GM12878 (cell line): Measurements from ENCODE around the gene SORCS2. TPM values are rescaled to one million over a fixed set of nuclear protein-coding genes. Genes with fewer than 3 reads are reported as not detected.

Experiments
- ATAC-seq: fragments of 200-7000 bp; cut with Tn5 transposase; 3 replicates; pipeline ENCODE4 v1.9.1; 2020; ENCODE audit warnings: mild to moderate bottlenecking, moderate library complexity
- BruUV-seq: library from RNA; stranded (reverse); fragments of 400-500 nt; replicated peaks from 2 replicates; lab custom pipeline; 2021; lab: Mats Ljungman, UMichigan
- CTCF ChIA-PET: fragments of 300-600 bp; sonication (Branson Sonifier 250); formaldehyde crosslinking; extraction: SDS; loops from one replicate; lab custom pipeline; 2021; ENCODE audit warnings: inconsistent platforms; lab: Yijun Ruan, JAX
- POLR2A ChIA-PET: fragments of 350-600 bp; formaldehyde crosslinking; extraction: SDS; loops from one replicate; lab custom pipeline; 2021; ENCODE audit warnings: inconsistent platforms; lab: Charles Lee
- RAD21 ChIA-PET: fragments of 300-600 bp; sonication (Branson Sonifier 250); formaldehyde crosslinking; loops from one replicate; lab custom pipeline; 2023; ENCODE audit warnings: antibody characterized with exemption; ENCODE audit not compliant: unreplicated experiment; lab: Charles Lee
- SMC1A ChIA-PET: fragments of 300-600 bp; sonication (Branson Sonifier 250); formaldehyde crosslinking; loops from one replicate; lab custom pipeline; 2023; ENCODE audit not compliant: unreplicated experiment, uncharacterized antibody; lab: Charles Lee
- DNase-seq: peaks from one replicate; pipeline ENCODE4 v3.0.0-alpha.2; 2011; ENCODE audit warnings: low read depth, low spot score
- FAIRE-seq: peaks from 3 replicates; lab custom pipeline; 2011; peaks lifted over from hg19 to GRCh38; lab: Jason Lieb, UNC
- H2AFZ ChIP-seq: 2 replicates; pipeline ENCODE4 v1.6.0; 2011; ENCODE audit warnings: low read depth, low read length, control low read depth; ENCODE audit not compliant: control insufficient read depth
- H3K27ac ChIP-seq: 2 replicates; pipeline ENCODE4 v1.5.1; 2011; ENCODE audit warnings: control low read depth; ENCODE audit not compliant: control insufficient read depth, insufficient read depth
- H3K27me3 ChIP-seq, 2 experiments: replicated peaks in 1 of 2; 2 replicates each; pipeline versions ENCODE4 v1.6.0 to v1.6.1; 2011; ENCODE audit warnings: low read length in 1 of 2; ENCODE audit not compliant: control insufficient read depth in 2 of 2, insufficient read depth in 2 of 2
- H3K36me3 ChIP-seq, 2 experiments: 2 replicates each; pipeline ENCODE4 v1.5.1; 2011; ENCODE audit warnings: low read length in 1 of 2; ENCODE audit not compliant: control insufficient read depth in 2 of 2, insufficient read depth in 2 of 2
- H3K4me1 ChIP-seq: 2 replicates; pipeline ENCODE4 v1.6.1; 2011; ENCODE audit warnings: mild to moderate bottlenecking, low read length, moderate library complexity, mixed read lengths; ENCODE audit not compliant: control insufficient read depth, insufficient read depth
- H3K4me2 ChIP-seq: 2 replicates; pipeline ENCODE4 v1.6.0; 2011; ENCODE audit warnings: control low read depth; ENCODE audit not compliant: control insufficient read depth, insufficient read depth
- H3K4me3 ChIP-seq: fragments of 200-600 bp; sonication (generic); 2 replicates; pipeline ENCODE4 v1.5.1; 2016
- H3K79me2 ChIP-seq: 2 replicates; pipeline ENCODE4 v1.6.0; 2011; ENCODE audit warnings: low read length; ENCODE audit not compliant: control insufficient read depth, insufficient read depth
- H3K9ac ChIP-seq: 2 replicates; pipeline ENCODE4 v1.8.0; 2011; ENCODE audit warnings: low read length, control low read depth, mixed read lengths; ENCODE audit not compliant: control insufficient read depth, insufficient read depth
- H3K9me3 ChIP-seq: replicated peaks from 3 replicates; pipeline ENCODE4 v1.5.1; 2011; ENCODE audit warnings: mild to moderate bottlenecking, low read length; ENCODE audit not compliant: control insufficient read depth, insufficient read depth
- H4K20me1 ChIP-seq: 2 replicates; pipeline ENCODE4 v1.6.0; 2011; ENCODE audit not compliant: control insufficient read depth, insufficient read depth
- BACH1 ChIP-seq: fragments of 450-650 bp; IDR thresholded peaks from 2 replicates; pipeline ENCODE4 v1.6.1; 2017; ENCODE audit warnings: mild to moderate bottlenecking, borderline replicate concordance
- CBX5 ChIP-seq: sonication (generic); IDR thresholded peaks from 2 replicates; pipeline ENCODE4 v1.6.1; 2016; ENCODE audit warnings: low read depth, moderate library complexity, mild to moderate bottlenecking, inconsistent platforms
- DPF2 ChIP-seq: fragments of 450-650 bp; IDR thresholded peaks from 2 replicates; pipeline ENCODE4 v1.6.1; 2017; ENCODE audit warnings: mild to moderate bottlenecking
- HDAC2 ChIP-seq: fragments of 200-600 bp; sonication (generic); IDR thresholded peaks from 2 replicates; pipeline ENCODE4 v1.6.1; 2017
- SIN3A ChIP-seq: IDR thresholded peaks from 2 replicates; pipeline ENCODE4 v1.6.1; 2012; ENCODE audit warnings: low read depth, low read length, improper control_type of control experiment
- SMARCA5 ChIP-seq: fragments of 450-650 bp; IDR thresholded peaks from 2 replicates; pipeline ENCODE4 v1.6.1; 2017; ENCODE audit warnings: mild to moderate bottlenecking
- WGBS: methylation state at CpG from one replicate; pipeline ENCODE4 v1.1.6; 2016; ENCODE audit warnings: low lambda C conversion rate; ENCODE audit not compliant: insufficient replicate concordance, insufficient coverage; ENCODE audit errors: missing lambda C conversion rate; 5-methylcytosine and 5-hydroxymethylcytosine counted together
- in situ Hi-C: fragments of 300-500 bp; cut with MboI; formaldehyde crosslinking; loops from 9 replicates; pipeline ENCODE4 v1.14.3; 2018; ENCODE audit warnings: mixed read lengths
- intact Hi-C: fragments of 100-400 bp; cut with micrococcal nuclease; formaldehyde crosslinking; loops from one replicate; pipeline ENCODE4 v1.14.2; 2022; ENCODE audit not compliant: unreplicated experiment
- polyA plus RNA-seq, 11 experiments: library from polyadenylated mRNA; depleted of rRNA in 4 of 11; unstranded in 6 of 11; stranded (reverse) in 5 of 11; fragments of >200 nt; fragmentation: Nextera tagmentation in 4 of 11; fragmentation: Illumina TruSeq in 1 of 11; extraction: Ambion mirVana in 4 of 11; extraction: Trizol in 1 of 11; gene quantifications; 1 replicate in 1 of 11; 2 replicates in 10 of 11; pipeline versions ENCODE4 v1.2.1 to v1.2.3, GENCODE V29; 2011 to 2016; ENCODE audit warnings: inconsistent platforms in 2 of 11, missing spikeins in 2 of 11, low read depth in 1 of 11
- total RNA-seq, 4 experiments: library from RNA; depleted of rRNA in 3 of 4; stranded (reverse); fragments of >200 nt in 3 of 4; fragmentation: Illumina TruSeq in 1 of 4; extraction: Trizol in 1 of 4; gene quantifications; 2 replicates each; pipeline versions ENCODE4 v1.2.1 to v1.2.3, GENCODE V29; 2013 to 2021
- TF ChIP-seq, protein P1 (sequence below): fragments of 450-650 bp; IDR thresholded peaks from 2 replicates; pipeline ENCODE4 v1.6.1; 2017; ENCODE audit warnings: mild to moderate bottlenecking, moderate library complexity

The SORCS2 gene
- total and polyA plus RNA-seq, 10 of the 15 experiments (the other 5 are each of a cell fraction or from before 2014, with no cell fraction given): 0.01 to 0.15 (median 0.05) TPM; not detected in 5

DNA sequence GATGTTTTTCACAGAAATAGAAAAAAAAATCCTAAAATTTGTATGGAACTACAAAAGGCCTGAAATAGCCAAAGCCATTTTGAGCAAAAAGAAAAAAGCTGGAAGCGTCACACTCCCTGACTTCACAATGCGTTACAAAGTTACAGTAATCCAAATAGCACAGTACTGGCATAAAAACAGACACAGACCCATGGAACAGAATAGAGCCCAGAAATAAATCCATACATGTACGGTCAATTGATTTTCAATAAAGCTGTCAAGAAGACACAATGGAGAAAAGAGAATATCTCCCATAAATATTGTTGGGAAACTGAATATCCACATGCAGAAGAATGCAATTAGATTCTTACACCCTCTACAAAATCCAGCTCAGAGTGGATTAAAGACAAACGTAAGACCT lies 539.1 kb downstream of the SORCS2 start:
- H3K4me1 ChIP-seq: no peaks in the 10 kb centered on the region
- SMC1A ChIA-PET: no interaction called here
- H3K36me3 ChIP-seq: no peaks in the 10 kb centered on the region
- TF ChIP-seq DPF2: no peak
- no peak for TF ChIP-seq HDAC2
- no peak for TF ChIP-seq SIN3A
- TF ChIP-seq, all 136 proteins: peak for 0
- POLR2A ChIA-PET: no interaction called here
- 31% methylated on average over 4 of the region's 4 CpGs for WGBS
- Histone ChIP-seq H3K9me3 (no peaks in the 10 kb centered on the region), H3K27ac (no peak overlapping the region), H4K20me1 (no peaks in the 10 kb centered on the region), H3K4me3 (no peak overlapping the region), H3K4me2 (no peak overlapping the region), H3K27me3 (no peaks in the 10 kb centered on the region; a peak in 1 of 4 replicates), H2AFZ (no peak overlapping the region), H3K9ac (no peak overlapping the region), H3K79me2 (no peaks in the 10 kb centered on the region)
- DNase-seq (no peak), ATAC-seq (no peak), FAIRE-seq (no peak)
- intact Hi-C loops (no loop called here), in situ Hi-C loops (no loop called here)
- RAD21 ChIA-PET: no interaction called here
- no TSS peak for BruUV-seq
- CTCF ChIA-PET: no interaction called here

DNA sequence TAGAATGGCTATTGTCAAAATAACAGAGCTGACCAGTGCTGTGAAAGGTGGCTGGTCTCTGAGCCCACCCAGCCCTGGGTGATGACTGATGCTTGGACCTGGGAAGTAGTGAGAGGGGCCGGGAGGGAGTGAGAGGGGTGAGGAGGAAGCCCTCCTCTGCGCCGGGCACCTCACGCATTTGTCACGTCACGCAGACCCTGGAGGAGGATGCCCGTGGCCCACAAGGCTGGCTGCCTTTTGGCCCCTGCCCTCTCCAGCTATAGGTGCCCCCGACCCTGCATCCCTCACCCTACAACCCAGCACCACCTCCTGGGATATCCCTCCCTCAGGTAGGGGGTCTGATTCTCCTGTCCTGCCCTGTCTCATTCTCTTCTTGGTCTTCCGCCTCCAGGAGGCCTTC lies 539.9 kb downstream of the SORCS2 start:
- ChIA-PET POLR2A (no interaction called here), SMC1A (no interaction called here), CTCF (no interaction called here), RAD21 (no interaction called here)
- 27% methylated on average over 5 of the region's 9 CpGs for WGBS
- no peak overlapping the region for H3K27ac ChIP-seq
- H3K9ac ChIP-seq: no peak overlapping the region
- no peaks in the 10 kb centered on the region for H3K9me3 ChIP-seq
- intact Hi-C loops: no loop called here
- H3K36me3 ChIP-seq: no peaks in the 10 kb centered on the region
- no peak overlapping the region for H2AFZ ChIP-seq
- no peak for TF ChIP-seq CBX5
- TF ChIP-seq, protein P1, sequence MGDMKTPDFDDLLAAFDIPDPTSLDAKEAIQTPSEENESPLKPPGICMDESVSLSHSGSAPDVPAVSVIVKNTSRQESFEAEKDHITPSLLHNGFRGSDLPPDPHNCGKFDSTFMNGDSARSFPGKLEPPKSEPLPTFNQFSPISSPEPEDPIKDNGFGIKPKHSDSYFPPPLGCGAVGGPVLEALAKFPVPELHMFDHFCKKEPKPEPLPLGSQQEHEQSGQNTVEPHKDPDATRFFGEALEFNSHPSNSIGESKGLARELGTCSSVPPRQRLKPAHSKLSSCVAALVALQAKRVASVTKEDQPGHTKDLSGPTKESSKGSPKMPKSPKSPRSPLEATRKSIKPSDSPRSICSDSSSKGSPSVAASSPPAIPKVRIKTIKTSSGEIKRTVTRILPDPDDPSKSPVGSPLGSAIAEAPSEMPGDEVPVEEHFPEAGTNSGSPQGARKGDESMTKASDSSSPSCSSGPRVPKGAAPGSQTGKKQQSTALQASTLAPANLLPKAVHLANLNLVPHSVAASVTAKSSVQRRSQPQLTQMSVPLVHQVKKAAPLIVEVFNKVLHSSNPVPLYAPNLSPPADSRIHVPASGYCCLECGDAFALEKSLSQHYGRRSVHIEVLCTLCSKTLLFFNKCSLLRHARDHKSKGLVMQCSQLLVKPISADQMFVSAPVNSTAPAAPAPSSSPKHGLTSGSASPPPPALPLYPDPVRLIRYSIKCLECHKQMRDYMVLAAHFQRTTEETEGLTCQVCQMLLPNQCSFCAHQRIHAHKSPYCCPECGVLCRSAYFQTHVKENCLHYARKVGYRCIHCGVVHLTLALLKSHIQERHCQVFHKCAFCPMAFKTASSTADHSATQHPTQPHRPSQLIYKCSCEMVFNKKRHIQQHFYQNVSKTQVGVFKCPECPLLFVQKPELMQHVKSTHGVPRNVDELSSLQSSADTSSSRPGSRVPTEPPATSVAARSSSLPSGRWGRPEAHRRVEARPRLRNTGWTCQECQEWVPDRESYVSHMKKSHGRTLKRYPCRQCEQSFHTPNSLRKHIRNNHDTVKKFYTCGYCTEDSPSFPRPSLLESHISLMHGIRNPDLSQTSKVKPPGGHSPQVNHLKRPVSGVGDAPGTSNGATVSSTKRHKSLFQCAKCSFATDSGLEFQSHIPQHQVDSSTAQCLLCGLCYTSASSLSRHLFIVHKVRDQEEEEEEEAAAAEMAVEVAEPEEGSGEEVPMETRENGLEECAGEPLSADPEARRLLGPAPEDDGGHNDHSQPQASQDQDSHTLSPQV: no peak
- TF ChIP-seq SMARCA5: no peak
- TF ChIP-seq BACH1: no peak
- no peaks in the 10 kb centered on the region for H4K20me1 ChIP-seq
- no peak overlapping the region for H3K4me3 ChIP-seq
- no peaks in the 10 kb centered on the region for H3K79me2 ChIP-seq
- no peak overlapping the region for H3K4me2 ChIP-seq
- no peaks in the 10 kb centered on the region; a peak in 2 of 4 replicates for H3K27me3 ChIP-seq
- in situ Hi-C loops: no loop called here
- DNase-seq (no peak), ATAC-seq (no peak), FAIRE-seq (no peak)
- H3K4me1 ChIP-seq: no peaks in the 10 kb centered on the region
- BruUV-seq: no TSS peak
